ENCODE results near the gene MAGI2. TPM values are rescaled to one million over a fixed set of nuclear protein-coding genes. Genes with fewer than 3 reads are reported as not detected.

MAGI2 gene
- total RNA-seq, 1 experiment from 2014 or later, result 0.84 TPM

- in situ Hi-C loops (cut with HindIII; ENCODE audit: low pct_unique_long_range_greater_than_20kb, low sequenced_read_pairs), result no loop called here
- DNase-seq (ENCODE audit: low read depth), result no peak
Observed at GRCh38 chr7:77985232-77985973, 1468.1 kb downstream of the MAGI2 start.

GRCh38 chr7:77983973-77984372 lies 1469.5 kb downstream of the MAGI2 start:
- DNase-seq (ENCODE audit: low read depth), result no peak
- in situ Hi-C loops (cut with HindIII; ENCODE audit: low pct_unique_long_range_greater_than_20kb, low sequenced_read_pairs), result no loop called here

- in situ Hi-C loops (cut with HindIII; ENCODE audit: low pct_unique_long_range_greater_than_20kb, low sequenced_read_pairs), result no loop called here
- DNase-seq (ENCODE audit: low read depth), result no peak
Observed at GRCh38 chr7:77982926-77983550, 1470.4 kb downstream of the MAGI2 start.

- in situ Hi-C loops (cut with HindIII; ENCODE audit: low pct_unique_long_range_greater_than_20kb, low sequenced_read_pairs), result no loop called here
- no peak for DNase-seq (ENCODE audit: low read depth)
Observed at GRCh38 chr7:77980087-77980713, 1473.3 kb downstream of the MAGI2 start.

GRCh38 chr7:77979219-77979618 lies 1474.2 kb downstream of the MAGI2 start:
- in situ Hi-C loops (cut with HindIII; ENCODE audit: low pct_unique_long_range_greater_than_20kb, low sequenced_read_pairs), result no loop called here
- no peak for DNase-seq (ENCODE audit: low read depth)

GRCh38 chr7:77975672-77976480 lies 1477.6 kb downstream of the MAGI2 start:
- DNase-seq (ENCODE audit: low read depth), result no peak
- in situ Hi-C loops (cut with HindIII; ENCODE audit: low pct_unique_long_range_greater_than_20kb, low sequenced_read_pairs), result no loop called here

- in situ Hi-C loops (cut with HindIII; ENCODE audit: low pct_unique_long_range_greater_than_20kb, low sequenced_read_pairs), result no loop called here
- no peak for DNase-seq (ENCODE audit: low read depth)
Observed at GRCh38 chr7:77971726-77972125, 1481.7 kb downstream of the MAGI2 start.

- no peak for DNase-seq (ENCODE audit: low read depth)
- in situ Hi-C loops (cut with HindIII; ENCODE audit: low pct_unique_long_range_greater_than_20kb, low sequenced_read_pairs), result no loop called here
Observed at GRCh38 chr7:77967429-77967828, 1486.0 kb downstream of the MAGI2 start.
